ENCODE results near the gene PPFIA2.

The PPFIA2 gene

GRCh38 chr12:81417056-81417455 is 342.1 kb downstream of the PPFIA2 start:
- no peak for DNase-seq

- no peak for DNase-seq
These were observed 342.6 kb downstream of the PPFIA2 start for GRCh38 chr12:81416571-81416970.

- DNase-seq, result no peak
These were observed 344.7 kb downstream of the PPFIA2 start for GRCh38 chr12:81414441-81414840.

- DNase-seq, result no peak
These were observed 346.2 kb downstream of the PPFIA2 start for GRCh38 chr12:81412940-81413339.

- no peak for DNase-seq
These were observed 355.8 kb downstream of the PPFIA2 start for GRCh38 chr12:81403348-81403747.

GRCh38 chr12:81401241-81401640 is 357.9 kb downstream of the PPFIA2 start:
- DNase-seq, result no peak

- no peak for DNase-seq
These were observed 359.1 kb downstream of the PPFIA2 start for GRCh38 chr12:81400024-81400423.

- DNase-seq, result no peak
These were observed 363.7 kb downstream of the PPFIA2 start for GRCh38 chr12:81395431-81395830.

- DNase-seq, result no peak
These were observed 369.5 kb downstream of the PPFIA2 start for GRCh38 chr12:81389550-81390099.

- DNase-seq, result no peak
These were observed 373.0 kb downstream of the PPFIA2 start for GRCh38 chr12:81386101-81386500.

- DNase-seq, result peak; percentile 69
These were observed 377.2 kb downstream of the PPFIA2 start for GRCh38 chr12:81381951-81382350.

GRCh38 chr12:81378601-81379285 is 380.4 kb downstream of the PPFIA2 start:
- no peak for DNase-seq

- no peak for DNase-seq
These were observed 381.4 kb downstream of the PPFIA2 start for GRCh38 chr12:81377771-81378170.

- no peak for DNase-seq
These were observed 383.2 kb downstream of the PPFIA2 start for GRCh38 chr12:81375969-81376368.

- DNase-seq, result no peak
These were observed 388.7 kb downstream of the PPFIA2 start for GRCh38 chr12:81370456-81370855.

- DNase-seq, result no peak
These were observed 390.0 kb downstream of the PPFIA2 start for GRCh38 chr12:81369175-81369574.

- no peak for DNase-seq
These were observed 393.9 kb downstream of the PPFIA2 start for GRCh38 chr12:81365284-81365683.

GRCh38 chr12:81360916-81361315 is 398.2 kb downstream of the PPFIA2 start:
- DNase-seq, result no peak

GRCh38 chr12:81359736-81360135 is 399.4 kb downstream of the PPFIA2 start:
- no peak for DNase-seq

- DNase-seq, result no peak
These were observed 404.7 kb downstream of the PPFIA2 start for GRCh38 chr12:81354327-81354932.

- no peak for DNase-seq
These were observed 408.8 kb downstream of the PPFIA2 start for GRCh38 chr12:81350309-81350708.

- DNase-seq, result no peak
These were observed 411.7 kb downstream of the PPFIA2 start for GRCh38 chr12:81347404-81347803.

GRCh38 chr12:81340910-81341309 is 418.2 kb downstream of the PPFIA2 start:
- DNase-seq, result no peak

- DNase-seq, result no peak
These were observed 420.1 kb downstream of the PPFIA2 start for GRCh38 chr12:81339071-81339470.

GRCh38 chr12:81337886-81338285 is 421.3 kb downstream of the PPFIA2 start:
- DNase-seq, result no peak

Data from DMS153 (cell line).